Measurements from ENCODE around the gene SBF2. TPM values are rescaled to one million over a fixed set of nuclear protein-coding genes. Genes with fewer than 3 reads are reported as not detected.

Gene SBF2
- total and polyA plus RNA-seq, 2 of the 13 experiments (the other 11 are each of a cell fraction or from before 2014, with no cell fraction given): 24.0 to 45.8 TPM

DNA sequence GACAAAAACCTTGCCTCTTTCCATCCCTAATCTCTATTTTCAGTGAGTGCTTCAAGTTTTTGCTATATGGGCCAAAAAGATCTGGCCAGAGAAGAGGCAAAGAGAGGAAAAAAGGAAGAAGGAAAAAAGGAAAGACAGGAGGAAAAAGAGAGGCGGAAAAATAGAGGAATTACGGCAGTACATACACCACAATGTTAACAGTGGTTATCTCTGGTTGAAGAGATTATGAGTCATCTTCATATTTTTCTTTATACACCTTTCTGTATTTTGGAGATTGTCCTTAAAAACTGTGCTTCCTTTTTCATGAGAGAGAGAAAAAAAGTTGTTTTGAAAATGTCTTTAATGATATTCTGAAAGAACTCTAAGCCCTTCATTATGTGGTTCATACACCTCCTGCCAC lies 133.7 kb downstream of the SBF2 start (continued):
- TF ChIP-seq, protein P1, sequence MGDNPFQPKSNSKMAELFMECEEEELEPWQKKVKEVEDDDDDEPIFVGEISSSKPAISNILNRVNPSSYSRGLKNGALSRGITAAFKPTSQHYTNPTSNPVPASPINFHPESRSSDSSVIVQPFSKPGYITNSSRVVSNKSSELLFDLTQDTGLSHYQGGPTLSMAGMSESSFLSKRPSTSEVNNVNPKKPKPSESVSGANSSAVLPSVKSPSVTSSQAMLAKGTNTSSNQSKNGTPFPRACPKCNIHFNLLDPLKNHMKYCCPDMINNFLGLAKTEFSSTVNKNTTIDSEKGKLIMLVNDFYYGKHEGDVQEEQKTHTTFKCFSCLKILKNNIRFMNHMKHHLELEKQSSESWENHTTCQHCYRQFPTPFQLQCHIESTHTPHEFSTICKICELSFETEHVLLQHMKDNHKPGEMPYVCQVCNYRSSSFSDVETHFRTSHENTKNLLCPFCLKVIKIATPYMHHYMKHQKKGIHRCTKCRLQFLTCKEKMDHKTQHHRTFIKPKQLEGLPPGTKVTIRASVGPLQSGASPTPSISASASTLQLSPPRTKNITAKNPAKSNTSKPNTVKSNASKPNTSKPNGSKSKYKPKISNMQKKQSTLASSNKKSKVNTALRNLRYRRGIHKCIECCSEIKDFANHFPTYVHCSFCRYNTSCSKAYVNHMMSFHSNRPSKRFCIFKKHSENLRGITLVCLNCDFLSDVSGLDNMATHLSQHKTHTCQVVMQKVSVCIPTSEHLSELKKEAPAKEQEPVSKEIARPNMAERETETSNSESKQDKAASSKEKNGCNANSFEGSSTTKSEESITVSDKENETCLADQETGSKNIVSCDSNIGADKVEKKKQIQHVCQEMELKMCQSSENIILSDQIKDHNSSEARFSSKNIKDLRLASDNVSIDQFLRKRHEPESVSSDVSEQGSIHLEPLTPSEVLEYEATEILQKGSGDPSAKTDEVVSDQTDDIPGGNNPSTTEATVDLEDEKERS (CRISPR knock-in tag; IDR thresholded peaks at IDR 0.05): no peak
- TF ChIP-seq ARID3A (IDR thresholded peaks at IDR 0.05; ENCODE audit: low read depth, low read length): no peak
- no peak for TF ChIP-seq HOXA9 (CRISPR knock-in tag; IDR thresholded peaks at IDR 0.05; ENCODE audit: borderline replicate concordance)
- no peak for TF ChIP-seq KDM5A (IDR thresholded peaks at IDR 0.05; ENCODE audit: borderline replicate concordance, low read length)

DNA sequence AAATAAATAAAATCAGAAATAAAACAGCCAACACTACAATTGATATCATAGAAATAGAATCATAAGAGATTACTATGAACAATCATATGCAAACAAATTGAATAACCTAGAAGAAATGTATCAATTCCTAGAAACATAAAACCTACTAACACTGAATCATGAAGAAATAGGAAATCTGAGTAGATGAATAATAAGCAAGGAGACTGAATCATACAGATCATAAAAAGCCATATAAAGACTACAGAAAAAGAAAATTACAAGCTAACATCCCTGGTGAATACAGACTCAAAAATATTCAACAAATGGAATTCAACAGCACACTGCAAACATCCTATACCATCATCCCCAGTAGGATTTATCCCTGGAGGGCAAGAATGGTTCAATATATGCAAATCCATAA lies 135.6 kb downstream of the SBF2 start:
- no peak for DNase-seq (ENCODE audit: low spot score)
- H4K20me1 ChIP-seq (ENCODE audit: insufficient read depth, low read length): peaks cover 8% of the 10 kb centered on the region; the same call in 1 of the 2 replicates
- no peaks in the 10 kb centered on the region for H3K36me3 ChIP-seq (replicated peaks in 1 of 2; ENCODE audit: control insufficient read depth in 1 of 2, insufficient read depth in 2 of 2, low read length in 2 of 2)
- H3K79me2 ChIP-seq (ENCODE audit: insufficient read depth, low read length): peaks cover 3% of the 10 kb centered on the region
- no peak overlapping the region for H3K4me3 ChIP-seq (replicated peaks in 1 of 3; ENCODE audit: insufficient read depth in 1 of 3, low read depth in 2 of 3, low read length in 3 of 3)
- H3K27me3 ChIP-seq (ENCODE audit: control insufficient read depth in 1 of 2, insufficient read depth in 2 of 2, low read length in 2 of 2): no peaks in the 10 kb centered on the region
- ChIA-PET CTCF (ENCODE audit: low intra/inter-chr PET ratio, low total read pairs) (no interaction called here), POLR2A (no interaction called here)
- ATAC-seq: no peak
- no peak overlapping the region for H3K9ac ChIP-seq (ENCODE audit: insufficient read depth, low read depth, low read length)
- no peaks in the 10 kb centered on the region for H3K9me3 ChIP-seq (ENCODE audit: low read length)
- H3K4me1 ChIP-seq (ENCODE audit: insufficient read depth, low read length): no peaks in the 10 kb centered on the region
- H3K27ac ChIP-seq (ENCODE audit: extremely low read length, insufficient read depth, low read length): no peak overlapping the region
- H3K4me2 ChIP-seq (ENCODE audit: low read depth, low read length): no peak overlapping the region
- intact Hi-C loops (cut with micrococcal nuclease; ENCODE audit: unreplicated experiment) (no loop called here), in situ Hi-C loops (cut with HindIII; ENCODE audit: extremely low pct_ligation_motif_present, low pct_unique_long_range_greater_than_20kb) (no loop called here)
- BruUV-seq (replicated peaks): no TSS peak
- no peak for FAIRE-seq
- TF ChIP-seq SPEN (CRISPR knock-in tag; IDR thresholded peaks at IDR 0.05; ENCODE audit: low read depth): no peak
- no peak for TF ChIP-seq XRCC5 (optimal IDR thresholded peaks at IDR 0.05; ENCODE audit: low read length)
- no peak overlapping the region for H2AFZ ChIP-seq (ENCODE audit: low read length)
